ENCODE results near the gene GPRIN1. TPM values are rescaled to one million over a fixed set of nuclear protein-coding genes. Genes with fewer than 3 reads are reported as not detected.

The GPRIN1 gene
- total RNA-seq, 1 donor from 2014 or later = 0.67 TPM

- Mint-ChIP-seq H3K9me3 (peaks cover 1% of the 10 kb centered on the region), H3K27me3 (ENCODE audit: insufficient read depth, low read depth) (peaks cover 59% of the 10 kb centered on the region), H3K36me3 (no peaks in the 10 kb centered on the region), H3K4me1 (peaks cover 19% of the 10 kb centered on the region), H3K27ac (no peak overlapping the region), H3K4me3 (peak overlapping the region; percentile 77)
- Histone ChIP-seq H3K4me3 (peak overlapping the region; percentile 20), H3K4me2 (peak overlapping the region; percentile 71), H3K36me3 (no peaks in the 10 kb centered on the region), H3F3A (ENCODE audit: low read depth) (peaks cover 14% of the 10 kb centered on the region), H3K9me3 (ENCODE audit: low read depth) (no peaks in the 10 kb centered on the region), H3K27ac (no peak overlapping the region), H3K9ac (no peak overlapping the region), H4K20me1 (ENCODE audit: low read depth) (peaks cover 9% of the 10 kb centered on the region), H3K79me2 (ENCODE audit: low read depth) (no peaks in the 10 kb centered on the region), H3K27me3 (peaks cover 70% of the 10 kb centered on the region), H2AFZ (replicated peaks) (peak overlapping the region; percentile 17), H3K4me1 (peaks cover 8% of the 10 kb centered on the region)
- peak; percentile 95 for TF ChIP-seq EZH2 (IDR thresholded peaks at IDR 0.05)
- TF ChIP-seq EZH2phosphoT487 (IDR thresholded peaks at IDR 0.05) = peak; percentile 83
- TF ChIP-seq CTCF (IDR thresholded peaks at IDR 0.05) = no peak
- DNase-seq (ENCODE audit: low spot score) = no peak
These were observed 9.8 kb upstream of the GPRIN1 start for GRCh38 chr5:176619569-176620332.

DNA sequence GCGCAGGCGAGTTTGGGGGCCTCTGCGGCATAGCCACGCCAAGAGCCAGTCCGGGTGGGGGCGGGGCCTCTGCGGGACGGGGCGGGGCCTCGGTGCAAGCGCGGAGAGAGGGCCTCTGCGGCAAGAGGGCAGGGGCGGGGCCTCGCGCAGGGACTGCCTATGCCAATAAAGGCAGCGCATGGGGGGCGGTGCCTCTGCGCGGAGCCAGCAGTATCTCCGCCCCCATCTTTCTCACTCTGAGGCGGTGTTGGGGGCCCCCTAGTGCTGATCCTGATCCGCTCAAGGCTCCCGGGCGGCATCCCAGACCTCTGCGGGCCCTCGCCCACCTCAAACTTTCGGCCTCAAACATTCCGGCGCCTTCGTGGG is 9.2 kb upstream of the GPRIN1 start:
- Mint-ChIP-seq H3K36me3 (no peaks in the 10 kb centered on the region), H3K4me1 (peaks cover 20% of the 10 kb centered on the region), H3K27me3 (ENCODE audit: insufficient read depth, low read depth) (peaks cover 59% of the 10 kb centered on the region), H3K9me3 (peaks cover 1% of the 10 kb centered on the region), H3K27ac (no peak overlapping the region), H3K4me3 (peak overlapping the region; percentile 75)
- H3K27me3 ChIP-seq = peaks cover 70% of the 10 kb centered on the region
- H3K9me3 ChIP-seq (ENCODE audit: low read depth) = no peaks in the 10 kb centered on the region
- H3K4me3 ChIP-seq = peak overlapping the region; percentile 20
- H3K79me2 ChIP-seq (ENCODE audit: low read depth) = no peaks in the 10 kb centered on the region
- H3K4me2 ChIP-seq = peak overlapping the region; percentile 71
- peaks cover 14% of the 10 kb centered on the region for H3F3A ChIP-seq (ENCODE audit: low read depth)
- H3K9ac ChIP-seq = no peak overlapping the region
- peak; percentile 98 for DNase-seq (ENCODE audit: low spot score)
- no peaks in the 10 kb centered on the region for H3K36me3 ChIP-seq
- peak overlapping the region; percentile 17 for H2AFZ ChIP-seq (replicated peaks)
- peaks cover 8% of the 10 kb centered on the region for H3K4me1 ChIP-seq
- H4K20me1 ChIP-seq (ENCODE audit: low read depth) = peaks cover 9% of the 10 kb centered on the region
- no peak overlapping the region for H3K27ac ChIP-seq
- peak; percentile 55 for TF ChIP-seq CTCF (IDR thresholded peaks at IDR 0.05)
- TF ChIP-seq EZH2phosphoT487 (IDR thresholded peaks at IDR 0.05) = no peak
- no peak for TF ChIP-seq EZH2 (IDR thresholded peaks at IDR 0.05)

- peaks cover 8% of the 10 kb centered on the region for H3K4me1 ChIP-seq
These were observed 8.8 kb upstream of the GPRIN1 start for GRCh38 chr5:176618783-176619182.

More at GRCh38 chr5:176618783-176619182, 8.8 kb upstream of the GPRIN1 start:
- Mint-ChIP-seq H3K4me1 (peaks cover 24% of the 10 kb centered on the region), H3K27me3 (ENCODE audit: insufficient read depth, low read depth) (peaks cover 59% of the 10 kb centered on the region), H3K27ac (no peak overlapping the region), H3K36me3 (no peaks in the 10 kb centered on the region), H3K4me3 (peak overlapping the region; percentile 57), H3K9me3 (peaks cover 1% of the 10 kb centered on the region)
- H3K36me3 ChIP-seq = no peaks in the 10 kb centered on the region
- peaks cover 70% of the 10 kb centered on the region for H3K27me3 ChIP-seq
- TF ChIP-seq EZH2phosphoT487 (IDR thresholded peaks at IDR 0.05) = no peak
- TF ChIP-seq CTCF (IDR thresholded peaks at IDR 0.05) = no peak
- no peak for TF ChIP-seq EZH2 (IDR thresholded peaks at IDR 0.05)
- H3K4me3 ChIP-seq = no peak overlapping the region
- H2AFZ ChIP-seq (replicated peaks) = no peak overlapping the region
- H3K9ac ChIP-seq = no peak overlapping the region
- peaks cover 14% of the 10 kb centered on the region for H3F3A ChIP-seq (ENCODE audit: low read depth)
- H3K4me2 ChIP-seq = peak overlapping the region; percentile 36
- peaks cover 9% of the 10 kb centered on the region for H4K20me1 ChIP-seq (ENCODE audit: low read depth)
- H3K27ac ChIP-seq = no peak overlapping the region
- H3K9me3 ChIP-seq (ENCODE audit: low read depth) = no peaks in the 10 kb centered on the region
- no peak for DNase-seq (ENCODE audit: low spot score)
- H3K79me2 ChIP-seq (ENCODE audit: low read depth) = no peaks in the 10 kb centered on the region
